DOHH2 (cell line): ENCODE measurements around the gene RPS27.
"Not testable (repeated sequence)": the region's sequence is repeated elsewhere in the genome, so short reads cannot be mapped to it uniquely, and the experiment has no call there.

ENCODE experiments used
- H3F3A ChIP-seq: fragments of 200-600 bp; sonication (generic), shearing (Covaris generic); 2 replicates; pipeline ENCODE4 v1.6.0; 2016; ENCODE audit warnings: antibody characterized with exemption, mild to moderate bottlenecking; ENCODE audit not compliant: control insufficient read depth, insufficient read depth
- H3K27ac ChIP-seq: fragments of 200-600 bp; sonication (generic); 2 replicates; pipeline ENCODE4 v1.5.1; 2014; ENCODE audit warnings: low read depth, mild to moderate bottlenecking, low read length, moderate library complexity
- H3K27me3 ChIP-seq: fragments of 200-600 bp; sonication (generic); 2 replicates; pipeline ENCODE4 v1.6.1; 2014; ENCODE audit warnings: mild to moderate bottlenecking, low read length, mixed read lengths; ENCODE audit not compliant: control insufficient read depth
- H3K36me3 ChIP-seq: fragments of 200-600 bp; sonication (generic); 2 replicates; pipeline ENCODE4 v1.6.1; 2014; ENCODE audit warnings: mild to moderate bottlenecking, low read length, moderate library complexity, mixed read lengths; ENCODE audit not compliant: control insufficient read depth
- H3K4me1 ChIP-seq: fragments of 200-600 bp; sonication (generic); 2 replicates; pipeline ENCODE4 v1.6.1; 2014; ENCODE audit warnings: mild to moderate bottlenecking, low read length, mixed read lengths; ENCODE audit not compliant: control insufficient read depth
- H3K4me2 ChIP-seq: fragments of 200-600 bp; sonication (generic); 2 replicates; pipeline ENCODE4 v1.6.0; 2014; ENCODE audit warnings: mild to moderate bottlenecking, low read length, moderate library complexity
- H3K4me3 ChIP-seq: fragments of 200-600 bp; sonication (generic); 2 replicates; pipeline ENCODE4 v1.5.1; 2014; ENCODE audit warnings: mild to moderate bottlenecking, low read length, mixed read lengths
- H3K79me2 ChIP-seq: fragments of 200-600 bp; sonication (generic); 2 replicates; pipeline ENCODE4 v1.6.1; 2014; ENCODE audit warnings: mild to moderate bottlenecking, low read length, mixed read lengths; ENCODE audit not compliant: control insufficient read depth
- H3K9me2 ChIP-seq: fragments of 200-600 bp; sonication (generic); replicated peaks from 2 replicates; pipeline ENCODE4 v1.6.1; 2014; ENCODE audit warnings: mild to moderate bottlenecking, low read length, mixed read lengths; ENCODE audit not compliant: control insufficient read depth
- H3K9me3 ChIP-seq: fragments of 200-600 bp; sonication (generic); 2 replicates; pipeline ENCODE4 v1.6.1; 2014; ENCODE audit warnings: antibody characterized with exemption, low read length, mixed read lengths; ENCODE audit not compliant: control insufficient read depth, insufficient read depth
- H4K20me1 ChIP-seq: fragments of 200-600 bp; sonication (generic); 2 replicates; pipeline ENCODE4 v1.6.0; 2014; ENCODE audit warnings: low read depth, mild to moderate bottlenecking, antibody characterized with exemption, low read length, moderate library complexity; ENCODE audit not compliant: control insufficient read depth, insufficient read depth
- EZH2phosphoT487 ChIP-seq: fragments of 200-600 bp; sonication (generic); IDR thresholded peaks from 2 replicates; pipeline ENCODE4 v1.6.1; 2017; ENCODE audit warnings: borderline replicate concordance, mild to moderate bottlenecking, antibody characterized with exemption, low read length, moderate library complexity, mixed read lengths
- TF ChIP-seq, protein P1 (sequence below): fragments of 200-600 bp; sonication (generic); IDR thresholded peaks from one replicate; pipeline ENCODE4 v1.5.1; 2014; ENCODE audit warnings: antibody characterized with exemption, mild to moderate bottlenecking, low read depth, low read length; ENCODE audit not compliant: poor library complexity, severe bottlenecking

RPS27 gene

GRCh38 chr1:154006136-154006535 lies 15.6 kb downstream of the RPS27 start:
- H3K27me3 ChIP-seq = no peaks in the 10 kb centered on the region
- TF ChIP-seq, protein P1, sequence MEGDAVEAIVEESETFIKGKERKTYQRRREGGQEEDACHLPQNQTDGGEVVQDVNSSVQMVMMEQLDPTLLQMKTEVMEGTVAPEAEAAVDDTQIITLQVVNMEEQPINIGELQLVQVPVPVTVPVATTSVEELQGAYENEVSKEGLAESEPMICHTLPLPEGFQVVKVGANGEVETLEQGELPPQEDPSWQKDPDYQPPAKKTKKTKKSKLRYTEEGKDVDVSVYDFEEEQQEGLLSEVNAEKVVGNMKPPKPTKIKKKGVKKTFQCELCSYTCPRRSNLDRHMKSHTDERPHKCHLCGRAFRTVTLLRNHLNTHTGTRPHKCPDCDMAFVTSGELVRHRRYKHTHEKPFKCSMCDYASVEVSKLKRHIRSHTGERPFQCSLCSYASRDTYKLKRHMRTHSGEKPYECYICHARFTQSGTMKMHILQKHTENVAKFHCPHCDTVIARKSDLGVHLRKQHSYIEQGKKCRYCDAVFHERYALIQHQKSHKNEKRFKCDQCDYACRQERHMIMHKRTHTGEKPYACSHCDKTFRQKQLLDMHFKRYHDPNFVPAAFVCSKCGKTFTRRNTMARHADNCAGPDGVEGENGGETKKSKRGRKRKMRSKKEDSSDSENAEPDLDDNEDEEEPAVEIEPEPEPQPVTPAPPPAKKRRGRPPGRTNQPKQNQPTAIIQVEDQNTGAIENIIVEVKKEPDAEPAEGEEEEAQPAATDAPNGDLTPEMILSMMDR = no peak
- no peak for TF ChIP-seq EZH2phosphoT487
- no peaks in the 10 kb centered on the region for H4K20me1 ChIP-seq
- H3K4me2 ChIP-seq = no peak overlapping the region
- no peaks in the 10 kb centered on the region for H3K9me2 ChIP-seq
- H3K9me3 ChIP-seq = no peaks in the 10 kb centered on the region
- no peaks in the 10 kb centered on the region for H3K79me2 ChIP-seq
- no peak overlapping the region for H3K27ac ChIP-seq
- H3F3A ChIP-seq = no peaks in the 10 kb centered on the region
- H3K4me1 ChIP-seq = no peaks in the 10 kb centered on the region
- H3K4me3 ChIP-seq = no peak overlapping the region
- no peaks in the 10 kb centered on the region for H3K36me3 ChIP-seq

- no peaks in the 10 kb centered on the region for H3K27me3 ChIP-seq
- no peak overlapping the region for H3K27ac ChIP-seq
- no peak overlapping the region for H3K4me2 ChIP-seq
- no peaks in the 10 kb centered on the region for H3F3A ChIP-seq
- H3K79me2 ChIP-seq = no peaks in the 10 kb centered on the region
- H3K36me3 ChIP-seq = no peaks in the 10 kb centered on the region
- TF ChIP-seq, protein P1 = no peak
- TF ChIP-seq EZH2phosphoT487 = no peak
- no peaks in the 10 kb centered on the region for H3K9me3 ChIP-seq
- H3K4me3 ChIP-seq = no peak overlapping the region
- no peaks in the 10 kb centered on the region for H4K20me1 ChIP-seq
- H3K9me2 ChIP-seq = no peaks in the 10 kb centered on the region
- H3K4me1 ChIP-seq = no peaks in the 10 kb centered on the region
Measured at GRCh38 chr1:154012129-154012528, 21.6 kb downstream of the RPS27 start.

DNA sequence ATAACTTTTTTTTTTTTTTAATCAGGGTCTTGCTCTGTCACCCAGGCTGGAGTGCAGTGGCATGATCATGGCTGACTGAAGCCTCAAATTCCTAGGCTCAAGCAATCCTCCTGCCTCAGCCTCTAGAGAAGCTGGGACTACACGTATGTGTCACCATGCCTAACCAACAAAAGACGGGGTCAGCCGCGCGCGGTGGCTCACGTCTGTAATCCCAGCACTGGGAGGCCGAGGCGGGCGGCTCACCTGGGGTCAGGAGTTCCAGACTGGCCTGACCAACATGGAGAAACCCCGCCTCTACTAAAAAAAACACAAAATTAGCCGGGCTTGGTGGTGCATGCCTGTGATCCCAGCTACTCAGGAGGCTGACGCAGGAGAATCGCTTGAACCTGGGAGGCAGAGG lies 22.0 kb downstream of the RPS27 start:
- H4K20me1 ChIP-seq, H3K27me3 ChIP-seq, H3K4me3 ChIP-seq, H3K4me2 ChIP-seq, H3K4me1 ChIP-seq, H3K9me3 ChIP-seq, H3K9me2 ChIP-seq, H3K27ac ChIP-seq, H3K79me2 ChIP-seq, H3K36me3 ChIP-seq, H3F3A ChIP-seq: not testable (repeated sequence)

GRCh38 chr1:154014154-154014907 lies 23.8 kb downstream of the RPS27 start:
- no peaks in the 10 kb centered on the region for H3K27me3 ChIP-seq
- H3K27ac ChIP-seq = no peak overlapping the region
- H3K4me1 ChIP-seq = no peaks in the 10 kb centered on the region
- H3K4me3 ChIP-seq = no peak overlapping the region
- no peaks in the 10 kb centered on the region for H3K9me3 ChIP-seq
- no peaks in the 10 kb centered on the region for H3K36me3 ChIP-seq
- H3K79me2 ChIP-seq = no peaks in the 10 kb centered on the region
- H4K20me1 ChIP-seq = no peaks in the 10 kb centered on the region
- no peaks in the 10 kb centered on the region for H3F3A ChIP-seq
- TF ChIP-seq EZH2phosphoT487 = no peak
- TF ChIP-seq, protein P1 = no peak
- H3K9me2 ChIP-seq = no peaks in the 10 kb centered on the region
- no peak overlapping the region for H3K4me2 ChIP-seq
